DMS53 (cell line): ENCODE data around the gene CELF5.
"Not testable (repeated sequence)": the region's sequence is repeated elsewhere in the genome, so short reads cannot be mapped to it uniquely, and the experiment has no call there.

Source experiments
- DNase-seq: peaks from one replicate; lab custom pipeline; 2025; lab: John Stamatoyannopoulos, UW

CELF5 gene

GRCh38 chr19:3207461-3208242, 16.8 kb upstream of the CELF5 start:
- DNase-seq: no peak

DNA sequence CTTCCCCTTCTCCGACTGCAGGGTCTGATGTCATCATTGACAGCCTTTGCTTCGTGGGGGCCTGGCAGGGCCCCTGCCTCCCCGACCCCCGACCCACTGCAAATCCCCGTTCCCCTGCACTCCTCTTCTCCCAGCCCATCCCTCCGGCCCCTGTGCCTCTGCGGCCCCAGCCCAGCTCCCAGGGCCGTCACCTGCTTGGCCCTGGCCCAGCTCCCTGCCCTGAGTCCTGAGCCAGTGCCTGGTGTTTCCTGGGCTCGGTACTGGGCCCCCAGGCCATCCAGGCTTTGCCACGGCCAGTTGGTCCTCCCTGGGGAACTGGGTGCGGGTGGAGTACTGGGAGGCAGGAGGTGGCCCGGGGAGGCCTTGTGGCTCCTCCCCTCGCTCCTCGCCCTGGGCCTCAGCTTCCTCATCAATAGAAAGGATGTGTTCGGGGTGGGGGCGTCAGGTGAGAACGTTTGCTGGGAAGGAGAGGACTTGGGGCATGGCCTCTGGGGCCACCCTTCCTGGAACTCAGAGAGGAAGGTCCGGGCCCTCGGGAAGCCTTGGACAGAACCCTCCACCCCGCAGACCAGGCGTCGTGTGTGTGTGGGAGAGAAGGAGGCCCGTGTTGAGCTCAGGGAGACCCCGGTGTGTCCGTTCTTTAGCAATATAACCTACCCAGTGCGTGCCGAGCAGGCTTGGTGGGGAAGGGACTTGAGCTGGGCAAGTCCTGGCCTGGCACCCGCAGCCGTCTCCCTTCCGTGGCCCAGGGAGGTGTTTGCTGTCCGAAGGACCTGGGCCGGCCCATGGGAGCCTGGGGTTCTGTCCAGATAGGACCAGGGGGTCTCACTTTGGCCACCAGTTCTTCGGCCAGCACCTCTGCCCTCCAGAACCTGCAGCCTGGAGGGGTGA, 15.9 kb upstream of the CELF5 start:
- DNase-seq: no peak

DNA sequence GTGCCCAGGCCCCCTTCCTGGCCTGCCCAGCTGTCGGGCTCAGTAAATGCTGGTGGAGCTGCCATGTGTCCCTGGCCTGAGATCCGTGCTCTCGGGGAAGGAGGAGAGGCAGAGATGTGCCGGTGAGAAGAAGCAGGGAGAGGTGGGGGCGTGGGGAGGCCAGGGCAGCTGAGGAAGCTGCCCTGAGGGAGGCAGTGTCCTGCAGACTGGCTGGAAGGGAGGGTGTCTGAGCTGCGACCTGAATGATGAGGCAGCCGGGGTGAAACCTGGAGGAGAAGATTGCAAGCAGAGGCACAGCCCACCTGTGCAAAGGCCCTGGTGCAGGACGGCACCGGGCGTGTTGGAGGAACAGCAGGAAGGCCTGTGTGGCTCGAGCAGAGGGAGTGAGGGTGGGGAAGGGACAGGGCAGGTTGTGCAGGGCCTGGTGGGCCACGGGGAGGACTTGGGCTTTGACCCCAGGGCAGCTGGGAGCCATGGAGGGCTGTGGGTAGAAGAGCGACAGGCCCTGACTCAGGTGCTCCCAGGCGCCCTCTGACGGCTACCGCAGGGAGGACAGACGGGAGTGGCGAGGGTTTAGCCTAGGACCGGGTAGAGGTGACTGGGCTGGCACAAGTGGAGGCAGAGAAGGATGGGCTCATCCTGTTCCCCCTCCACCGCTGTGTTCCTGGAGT, 14.0 kb upstream of the CELF5 start:
- peak; percentile 54 for DNase-seq

DNA sequence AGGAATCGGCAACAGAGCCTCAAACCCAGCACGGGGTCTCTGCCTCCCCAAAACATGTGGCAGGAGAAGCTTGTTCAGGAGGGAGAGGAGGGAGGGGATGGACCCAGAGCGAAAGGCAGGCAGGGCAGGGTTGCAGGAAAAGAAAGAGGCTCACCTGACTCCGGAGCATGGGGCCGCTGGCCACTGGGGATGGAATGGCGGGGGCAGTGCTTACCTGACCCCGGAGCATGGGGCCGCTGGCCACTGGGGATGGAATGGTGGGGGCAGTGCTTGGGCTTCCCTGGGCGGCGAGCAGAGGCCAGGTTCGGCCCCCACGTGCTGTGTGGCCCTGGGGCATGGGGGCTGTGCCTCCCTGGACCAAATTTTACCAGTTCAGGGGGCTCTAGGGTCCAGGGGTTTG, 13.3 kb upstream of the CELF5 start:
- DNase-seq: no peak

- DNase-seq: no peak
Measured at GRCh38 chr19:3213159-3213558, 11.3 kb upstream of the CELF5 start.

DNA sequence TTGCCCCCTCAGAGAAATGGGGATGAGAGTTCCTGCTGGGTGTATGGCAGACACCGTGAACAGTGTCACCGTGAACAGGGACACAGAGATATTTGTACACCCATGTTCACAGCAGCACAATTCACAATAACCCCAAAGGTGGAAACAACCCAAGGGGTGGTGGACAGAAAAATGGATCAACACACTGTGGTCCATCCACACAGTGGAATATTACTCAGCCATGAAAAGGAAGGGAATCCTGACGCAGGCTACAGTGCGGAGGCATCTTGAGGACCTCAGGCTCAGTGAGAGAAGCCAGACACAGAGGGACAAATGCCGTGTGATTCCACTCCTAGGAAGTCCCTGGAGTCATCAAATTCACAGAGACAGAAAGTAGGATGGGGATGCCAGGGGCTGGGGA, 7.6 kb upstream of the CELF5 start:
- DNase-seq: no peak

DNA sequence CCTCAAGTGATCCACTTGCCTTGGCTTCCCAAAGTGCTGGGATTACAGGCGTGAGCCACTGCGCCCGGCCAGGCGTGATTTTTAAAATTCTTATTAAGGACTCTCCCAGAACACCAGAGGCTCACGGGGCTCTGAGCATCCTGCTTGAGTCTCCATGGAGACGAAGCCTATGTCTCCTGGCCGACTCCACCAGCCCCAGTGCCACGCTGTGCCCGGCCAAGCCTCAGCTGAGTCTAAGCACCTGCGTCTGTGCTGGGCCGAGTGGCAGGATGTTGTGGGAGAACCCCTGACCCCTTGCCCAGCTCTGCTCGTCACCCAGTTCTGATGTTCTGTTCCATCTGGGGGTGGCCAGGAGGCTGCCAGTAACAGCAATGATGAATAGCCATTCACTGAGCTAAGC, 3.9 kb upstream of the CELF5 start:
- peak; percentile 15 for DNase-seq

DNA sequence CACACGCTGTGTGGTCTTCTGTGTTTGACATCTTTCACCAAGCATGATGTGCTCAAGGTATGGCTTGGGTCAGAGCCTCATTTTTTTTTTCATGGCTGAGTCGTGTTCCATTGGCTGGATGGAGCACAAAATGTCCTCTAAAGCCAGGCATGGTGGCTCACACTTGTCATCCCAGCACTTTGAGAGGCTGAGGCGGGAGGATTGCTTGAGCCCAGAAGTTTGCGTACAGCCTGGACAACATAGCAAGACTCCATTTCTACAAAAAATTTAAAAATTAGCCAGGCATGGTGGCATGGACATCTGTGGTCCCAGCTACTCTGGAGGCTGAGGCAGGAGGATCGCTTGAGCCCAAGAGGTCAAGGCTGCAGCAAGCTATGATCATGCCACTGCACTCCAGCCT, 2.9 kb upstream of the CELF5 start:
- DNase-seq: not testable (repeated sequence)

- DNase-seq: no peak
Measured at GRCh38 chr19:3222709-3223108, 1.8 kb upstream of the CELF5 start.

GRCh38 chr19:3225169-3225485, 666 bp downstream of the CELF5 start:
- DNase-seq: no peak

GRCh38 chr19:3225677-3226093, 1.2 kb downstream of the CELF5 start:
- no peak for DNase-seq

DNA sequence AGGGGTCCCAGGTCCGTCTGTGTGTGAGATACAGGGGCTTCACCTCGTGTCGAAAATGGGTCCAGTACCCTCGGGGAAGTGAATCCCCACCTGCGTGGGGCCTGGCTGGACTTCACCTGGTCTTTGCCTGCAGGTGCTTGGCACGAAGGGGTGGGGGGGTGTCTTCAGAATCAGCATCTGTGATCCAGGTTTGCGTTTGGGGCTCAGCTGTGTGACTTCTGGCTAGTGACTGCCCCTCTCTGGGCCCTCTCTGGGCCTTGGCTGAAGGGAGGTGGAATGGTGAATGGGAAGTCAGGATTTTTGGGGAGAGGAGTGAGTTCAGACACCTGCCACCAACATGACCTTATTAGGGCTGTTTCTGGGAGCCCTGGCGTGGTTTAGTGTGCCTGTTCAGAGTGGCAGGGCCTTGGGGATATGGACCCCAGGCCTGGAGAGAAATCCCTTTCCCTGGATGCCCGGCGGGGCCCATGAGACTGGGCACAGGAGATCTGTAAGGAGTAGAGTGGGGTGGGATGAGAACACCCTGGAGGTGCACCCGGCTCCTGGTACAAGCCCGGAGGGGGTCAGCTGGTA, 2.7 kb downstream of the CELF5 start:
- peak; percentile 20 for DNase-seq

- DNase-seq: no peak
Measured at GRCh38 chr19:3229346-3229743, 4.9 kb downstream of the CELF5 start.

DNA sequence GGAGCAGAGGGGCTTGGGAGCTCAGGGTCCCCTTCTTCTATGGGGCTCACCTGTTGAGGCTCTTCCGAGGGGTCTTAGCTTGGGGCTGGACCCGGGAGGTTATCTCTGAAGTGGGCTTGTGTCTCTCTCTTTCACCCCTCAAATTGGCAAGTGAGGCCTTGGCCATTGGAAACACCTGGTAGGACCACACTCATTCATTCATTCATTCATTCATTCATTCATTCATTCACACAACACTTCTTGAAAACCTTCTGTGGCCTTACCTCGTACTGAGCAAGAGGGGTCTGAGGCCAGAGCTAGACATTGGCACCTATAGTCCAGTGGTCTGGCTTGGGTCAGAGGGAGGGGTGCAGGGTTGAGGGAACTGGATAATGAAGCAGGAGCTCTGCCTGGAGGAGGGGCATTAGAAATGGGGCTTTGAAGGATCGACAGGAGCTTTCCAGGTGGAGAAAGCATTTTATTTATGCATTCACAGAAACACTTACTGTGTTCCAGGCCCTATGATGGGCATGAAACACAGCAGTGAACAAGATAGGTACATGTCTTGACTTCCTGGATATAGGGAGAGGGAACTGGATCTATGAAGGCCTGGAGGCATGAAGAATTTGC, 5.5 kb downstream of the CELF5 start:
- no peak for DNase-seq

DNA sequence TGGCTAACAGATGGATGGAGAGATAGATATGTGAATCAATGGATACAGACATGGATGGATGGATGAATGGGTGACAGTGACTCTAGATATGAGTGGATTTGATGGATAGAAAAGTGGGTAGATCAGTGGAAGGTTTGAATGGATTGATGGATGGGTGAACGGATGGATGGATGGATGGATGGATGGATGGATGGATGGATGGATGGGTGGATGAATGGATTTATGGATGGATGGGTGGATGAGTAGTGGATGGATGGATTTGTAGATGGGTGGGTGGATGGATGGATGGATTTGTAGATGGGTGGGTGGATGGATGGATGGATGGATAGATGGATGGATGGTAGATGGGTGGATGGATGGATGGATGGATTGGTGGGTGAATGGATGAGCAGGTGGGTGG, 6.8 kb downstream of the CELF5 start:
- no peak for DNase-seq

- DNase-seq: no peak
Measured at GRCh38 chr19:3233116-3233515, 8.7 kb downstream of the CELF5 start.

DNA sequence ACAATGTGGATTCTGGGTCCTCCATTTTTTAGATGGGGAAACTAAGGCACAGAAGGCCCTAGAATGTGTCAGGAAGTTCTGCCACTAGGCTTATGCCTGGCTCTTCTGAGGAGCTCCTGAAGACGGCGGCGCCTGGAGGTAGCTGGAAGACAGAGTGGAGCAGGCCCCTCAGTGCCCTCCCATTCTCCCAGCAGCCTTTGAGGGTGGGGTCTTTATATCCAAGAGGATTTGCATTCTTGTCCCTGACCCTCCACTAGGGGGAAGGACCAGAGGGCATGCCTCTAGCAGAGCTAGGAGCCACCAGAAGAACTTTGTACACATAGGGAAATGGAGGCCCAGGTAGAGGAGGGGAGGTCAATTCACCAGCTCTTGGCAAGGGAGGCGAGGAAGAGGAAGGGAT, 9.4 kb downstream of the CELF5 start:
- DNase-seq: no peak

GRCh38 chr19:3234800-3235199, 10.3 kb downstream of the CELF5 start:
- peak; percentile 20 for DNase-seq

DNA sequence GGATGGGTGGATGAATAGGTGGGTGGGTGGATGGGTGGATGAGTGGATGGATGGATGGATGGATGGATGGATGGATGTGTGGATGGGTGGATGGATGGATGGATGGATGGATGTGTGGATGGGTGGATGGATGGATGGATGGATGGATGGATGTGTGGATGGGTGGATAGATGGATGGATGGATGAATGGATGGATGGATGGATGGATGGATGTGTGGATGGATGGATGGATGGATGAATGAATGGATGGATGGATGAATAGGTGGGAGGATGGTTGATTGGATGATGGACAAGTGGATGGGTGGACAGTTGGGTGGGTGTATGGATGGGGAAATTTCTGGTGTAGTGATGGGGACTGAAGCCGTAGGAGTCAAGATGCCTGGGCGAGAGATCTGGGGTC, 11.1 kb downstream of the CELF5 start:
- DNase-seq: not testable (repeated sequence)

DNA sequence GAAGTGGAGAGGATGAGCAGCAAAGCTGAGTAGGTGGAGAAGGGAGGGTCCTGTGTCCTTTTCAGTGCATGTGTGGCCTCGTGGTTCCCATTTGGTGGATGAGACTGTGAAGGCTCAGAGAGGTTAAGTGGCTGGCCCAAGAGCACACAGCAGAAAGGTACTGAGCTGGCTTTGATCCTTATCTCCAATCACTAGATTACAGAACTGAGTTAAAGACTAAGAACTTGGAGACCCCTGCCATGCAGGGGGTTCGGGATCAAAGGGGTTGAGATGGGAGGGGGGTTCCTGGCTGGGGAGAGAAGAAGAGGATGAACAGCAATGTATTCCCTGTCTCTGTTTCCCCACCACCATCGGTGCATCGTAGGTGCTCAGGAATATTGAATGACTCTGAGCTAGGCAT, 11.8 kb downstream of the CELF5 start:
- DNase-seq: no peak

DNA sequence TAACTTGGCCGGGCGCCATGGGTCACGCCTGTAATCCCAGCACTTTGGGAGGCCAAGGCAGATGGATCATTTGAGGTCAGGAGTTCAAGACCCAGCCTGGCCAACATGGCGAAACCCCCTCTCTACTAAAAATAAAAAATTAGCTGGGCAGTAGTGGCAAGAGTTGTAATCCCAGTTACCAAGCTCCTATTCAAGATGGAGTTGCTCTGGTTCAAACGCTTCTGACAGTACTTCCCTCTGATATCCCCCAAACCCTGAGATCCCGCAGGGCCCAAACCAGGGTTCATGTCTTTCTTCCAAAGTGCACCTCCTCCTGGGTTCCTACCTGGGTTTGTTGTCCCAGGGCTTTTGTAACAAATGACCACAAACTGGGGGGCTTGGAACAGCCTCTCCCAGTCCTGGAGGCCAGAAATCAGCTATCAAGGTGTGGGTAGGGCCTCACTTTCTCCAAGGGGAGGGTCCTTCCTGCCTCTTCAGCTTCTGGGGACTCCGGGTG, 13.7 kb downstream of the CELF5 start:
- DNase-seq: no peak

DNA sequence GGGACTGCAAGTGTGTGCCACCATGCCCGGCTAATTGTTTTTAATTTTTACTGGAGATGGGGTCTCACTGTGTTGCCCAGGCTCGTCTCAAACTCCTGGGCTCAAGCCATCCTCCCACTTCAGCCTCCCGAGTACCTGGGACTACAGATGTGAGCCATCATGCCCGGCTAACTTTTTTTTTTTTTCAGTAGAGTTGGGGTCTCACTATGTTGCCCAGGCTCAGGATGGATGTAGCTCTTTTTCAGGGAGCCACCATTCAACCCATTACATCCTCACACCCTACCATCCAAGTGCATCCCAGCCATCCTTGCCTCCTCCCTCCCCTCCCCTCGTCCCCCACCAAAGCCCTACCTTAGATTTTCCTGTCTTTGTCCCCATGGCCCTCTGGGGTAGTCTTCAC, 14.9 kb downstream of the CELF5 start:
- no peak for DNase-seq
